ENCODE results near the gene TBK1.

DNA sequence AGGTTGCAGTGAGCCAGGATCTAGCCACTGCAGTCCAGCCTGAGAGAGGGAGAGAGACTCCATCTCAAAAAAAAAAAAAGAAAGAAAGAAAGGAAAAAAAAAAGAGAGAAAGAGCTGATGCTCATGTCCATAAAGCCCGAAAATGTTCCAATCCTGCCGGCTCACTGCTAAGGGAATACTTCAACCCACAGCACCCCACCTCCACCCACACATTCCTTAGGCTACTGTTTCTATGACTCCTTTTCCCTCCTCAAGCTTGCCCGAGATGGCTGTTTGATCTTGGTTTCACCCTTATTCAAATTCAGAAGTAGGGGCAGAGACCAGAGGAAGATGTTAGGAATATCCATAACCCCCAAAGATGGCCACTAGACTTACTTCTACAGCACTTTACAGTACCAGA, 98.8 kb downstream of the TBK1 start:
- TF ChIP-seq CTCF (IDR thresholded peaks at IDR 0.05) (no peak), SP1 (CRISPR knock-in tag; conservative IDR thresholded peaks at IDR 0.05) (no peak), E2F1 (CRISPR knock-in tag; IDR thresholded peaks at IDR 0.05) (no peak), RELA (CRISPR knock-in tag; IDR thresholded peaks at IDR 0.05; ENCODE audit: borderline replicate concordance) (no peak), ZNF121 (CRISPR knock-in tag; IDR thresholded peaks at IDR 0.05) (no peak), MAX (CRISPR knock-in tag; IDR thresholded peaks at IDR 0.05) (no peak), ZBTB43 (CRISPR knock-in tag; IDR thresholded peaks at IDR 0.05) (no peak), FOXJ3 (CRISPR knock-in tag; IDR thresholded peaks at IDR 0.05; ENCODE audit: borderline replicate concordance) (no peak), ATF3 (CRISPR knock-in tag; conservative IDR thresholded peaks at IDR 0.05) (no peak), CREB1 (CRISPR knock-in tag; IDR thresholded peaks at IDR 0.05) (no peak), ELF4 (CRISPR knock-in tag; IDR thresholded peaks at IDR 0.05; ENCODE audit: low read depth) (no peak)
- TF ChIP-seq, protein P1, sequence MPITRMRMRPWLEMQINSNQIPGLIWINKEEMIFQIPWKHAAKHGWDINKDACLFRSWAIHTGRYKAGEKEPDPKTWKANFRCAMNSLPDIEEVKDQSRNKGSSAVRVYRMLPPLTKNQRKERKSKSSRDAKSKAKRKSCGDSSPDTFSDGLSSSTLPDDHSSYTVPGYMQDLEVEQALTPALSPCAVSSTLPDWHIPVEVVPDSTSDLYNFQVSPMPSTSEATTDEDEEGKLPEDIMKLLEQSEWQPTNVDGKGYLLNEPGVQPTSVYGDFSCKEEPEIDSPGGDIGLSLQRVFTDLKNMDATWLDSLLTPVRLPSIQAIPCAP (CRISPR knock-in tag; IDR thresholded peaks at IDR 0.05), result no peak
- TF ChIP-seq, protein P2, sequence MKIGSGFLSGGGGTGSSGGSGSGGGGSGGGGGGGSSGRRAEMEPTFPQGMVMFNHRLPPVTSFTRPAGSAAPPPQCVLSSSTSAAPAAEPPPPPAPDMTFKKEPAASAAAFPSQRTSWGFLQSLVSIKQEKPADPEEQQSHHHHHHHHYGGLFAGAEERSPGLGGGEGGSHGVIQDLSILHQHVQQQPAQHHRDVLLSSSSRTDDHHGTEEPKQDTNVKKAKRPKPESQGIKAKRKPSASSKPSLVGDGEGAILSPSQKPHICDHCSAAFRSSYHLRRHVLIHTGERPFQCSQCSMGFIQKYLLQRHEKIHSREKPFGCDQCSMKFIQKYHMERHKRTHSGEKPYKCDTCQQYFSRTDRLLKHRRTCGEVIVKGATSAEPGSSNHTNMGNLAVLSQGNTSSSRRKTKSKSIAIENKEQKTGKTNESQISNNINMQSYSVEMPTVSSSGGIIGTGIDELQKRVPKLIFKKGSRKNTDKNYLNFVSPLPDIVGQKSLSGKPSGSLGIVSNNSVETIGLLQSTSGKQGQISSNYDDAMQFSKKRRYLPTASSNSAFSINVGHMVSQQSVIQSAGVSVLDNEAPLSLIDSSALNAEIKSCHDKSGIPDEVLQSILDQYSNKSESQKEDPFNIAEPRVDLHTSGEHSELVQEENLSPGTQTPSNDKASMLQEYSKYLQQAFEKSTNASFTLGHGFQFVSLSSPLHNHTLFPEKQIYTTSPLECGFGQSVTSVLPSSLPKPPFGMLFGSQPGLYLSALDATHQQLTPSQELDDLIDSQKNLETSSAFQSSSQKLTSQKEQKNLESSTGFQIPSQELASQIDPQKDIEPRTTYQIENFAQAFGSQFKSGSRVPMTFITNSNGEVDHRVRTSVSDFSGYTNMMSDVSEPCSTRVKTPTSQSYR (CRISPR knock-in tag; IDR thresholded peaks at IDR 0.05), result no peak
